ENCODE results near the gene XCL2.

- TF ChIP-seq POLR2A (IDR thresholded peaks at IDR 0.05; ENCODE audit: low read depth, low read length) (no peak), TAF1 (IDR thresholded peaks at IDR 0.05; ENCODE audit: low read depth, low read length) (no peak), POLR2AphosphoS5 (IDR thresholded peaks at IDR 0.05; ENCODE audit: low read depth, low read length) (no peak), SPI1 (IDR thresholded peaks at IDR 0.05; ENCODE audit: low read depth, low read length) (no peak), POU2F2 (IDR thresholded peaks at IDR 0.05; ENCODE audit: low read depth, low read length) (no peak), PAX5 (IDR thresholded peaks at IDR 0.05; ENCODE audit: insufficient read depth, low read length, severe bottlenecking) (no peak)
Measured at GRCh38 chr1:168570652-168571051, 26.9 kb upstream of the XCL2 start.
